ENCODE results near the gene LSM4.

LSM4 gene

GRCh38 chr19:18328340-18329034 lies 5.6 kb upstream of the LSM4 start:
- TF ChIP-seq CREB1 (IDR thresholded peaks at IDR 0.05; ENCODE audit: low read depth), result no peak
- TF ChIP-seq RAD21 (IDR thresholded peaks at IDR 0.05; ENCODE audit: low read depth), result peak; percentile 84
- no peak for TF ChIP-seq YY1 (IDR thresholded peaks at IDR 0.05; ENCODE audit: low read depth)
- TF ChIP-seq, protein P1, sequence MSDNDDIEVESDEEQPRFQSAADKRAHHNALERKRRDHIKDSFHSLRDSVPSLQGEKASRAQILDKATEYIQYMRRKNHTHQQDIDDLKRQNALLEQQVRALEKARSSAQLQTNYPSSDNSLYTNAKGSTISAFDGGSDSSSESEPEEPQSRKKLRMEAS (IDR thresholded peaks at IDR 0.05), result peak; percentile 79; the same call in 1 of the 2 replicates
- no peak for TF ChIP-seq CEBPB (IDR thresholded peaks at IDR 0.05)
- TF ChIP-seq FOXM1 (IDR thresholded peaks at IDR 0.05; ENCODE audit: borderline replicate concordance, low read depth), result peak; percentile 55; the same call in 1 of the 2 replicates
- TF ChIP-seq REST (IDR thresholded peaks at IDR 0.05; ENCODE audit: low read depth), result no peak
- TF ChIP-seq TEAD4 (IDR thresholded peaks at IDR 0.05), result peak; percentile 28; the same call in 1 of the 2 replicates

DNA sequence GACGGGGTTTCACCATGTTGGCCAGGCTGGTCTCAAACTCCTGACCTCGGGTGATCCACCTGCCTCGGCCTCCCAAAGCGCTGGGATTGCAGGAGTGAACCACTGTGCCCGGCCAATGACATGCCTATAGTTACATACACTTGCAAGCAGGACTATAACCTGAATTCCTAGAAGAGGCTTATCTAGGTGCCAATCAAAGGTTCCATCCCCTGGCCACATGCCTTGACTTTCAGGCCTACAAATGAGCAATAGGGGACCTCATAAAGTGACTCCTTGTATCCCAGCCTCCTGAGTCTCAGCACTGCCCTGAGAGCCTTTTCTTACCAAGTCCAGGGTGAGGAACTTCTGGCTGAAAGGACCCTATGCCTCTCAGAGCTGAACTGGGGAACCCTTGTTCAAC lies 3.9 kb upstream of the LSM4 start:
- TF ChIP-seq ZBTB7A (IDR thresholded peaks at IDR 0.05; ENCODE audit: low read depth) (no peak), TEAD4 (IDR thresholded peaks at IDR 0.05) (no peak), EP300 (IDR thresholded peaks at IDR 0.05; ENCODE audit: borderline replicate concordance) (no peak), REST (IDR thresholded peaks at IDR 0.05; ENCODE audit: low read depth) (no peak), CREB1 (IDR thresholded peaks at IDR 0.05; ENCODE audit: low read depth) (no peak), NFIC (IDR thresholded peaks at IDR 0.05) (no peak), YY1 (IDR thresholded peaks at IDR 0.05; ENCODE audit: low read depth) (no peak), FOXM1 (IDR thresholded peaks at IDR 0.05; ENCODE audit: borderline replicate concordance, low read depth) (no peak), RAD21 (IDR thresholded peaks at IDR 0.05; ENCODE audit: low read depth) (no peak), TCF12 (IDR thresholded peaks at IDR 0.05; ENCODE audit: low read depth) (no peak), CEBPB (IDR thresholded peaks at IDR 0.05) (no peak), EGR1 (IDR thresholded peaks at IDR 0.05) (no peak), TAF1 (IDR thresholded peaks at IDR 0.05; ENCODE audit: low read depth) (no peak)
- TF ChIP-seq, protein P2, sequence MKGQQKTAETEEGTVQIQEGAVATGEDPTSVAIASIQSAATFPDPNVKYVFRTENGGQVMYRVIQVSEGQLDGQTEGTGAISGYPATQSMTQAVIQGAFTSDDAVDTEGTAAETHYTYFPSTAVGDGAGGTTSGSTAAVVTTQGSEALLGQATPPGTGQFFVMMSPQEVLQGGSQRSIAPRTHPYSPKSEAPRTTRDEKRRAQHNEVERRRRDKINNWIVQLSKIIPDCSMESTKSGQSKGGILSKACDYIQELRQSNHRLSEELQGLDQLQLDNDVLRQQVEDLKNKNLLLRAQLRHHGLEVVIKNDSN (IDR thresholded peaks at IDR 0.05), result no peak
- TF ChIP-seq, protein P1 (IDR thresholded peaks at IDR 0.05), result no peak

GRCh38 chr19:18322318-18322758 lies 538 bp downstream of the LSM4 start:
- TF ChIP-seq, protein P2 (IDR thresholded peaks at IDR 0.05), result no peak
- TF ChIP-seq FOXM1 (IDR thresholded peaks at IDR 0.05; ENCODE audit: borderline replicate concordance, low read depth) (no peak), RAD21 (IDR thresholded peaks at IDR 0.05; ENCODE audit: low read depth) (peak; percentile 32; the same call in 1 of the 2 replicates)
- TF ChIP-seq, protein P1 (IDR thresholded peaks at IDR 0.05), result no peak

GRCh38 chr19:18321734-18322102 lies 1.2 kb downstream of the LSM4 start:
- TF ChIP-seq TCF12 (IDR thresholded peaks at IDR 0.05; ENCODE audit: low read depth) (no peak), CREB1 (IDR thresholded peaks at IDR 0.05; ENCODE audit: low read depth) (no peak), TEAD4 (IDR thresholded peaks at IDR 0.05) (no peak), TAF1 (IDR thresholded peaks at IDR 0.05; ENCODE audit: low read depth) (no peak), EGR1 (IDR thresholded peaks at IDR 0.05) (no peak), ZBTB7A (IDR thresholded peaks at IDR 0.05; ENCODE audit: low read depth) (no peak), NFIC (IDR thresholded peaks at IDR 0.05) (no peak), FOXM1 (IDR thresholded peaks at IDR 0.05; ENCODE audit: borderline replicate concordance, low read depth) (no peak), YY1 (IDR thresholded peaks at IDR 0.05; ENCODE audit: low read depth) (no peak), EP300 (IDR thresholded peaks at IDR 0.05; ENCODE audit: borderline replicate concordance) (no peak), REST (IDR thresholded peaks at IDR 0.05; ENCODE audit: low read depth) (no peak), RAD21 (IDR thresholded peaks at IDR 0.05; ENCODE audit: low read depth) (no peak), CEBPB (IDR thresholded peaks at IDR 0.05) (no peak)
- TF ChIP-seq, protein P1 (IDR thresholded peaks at IDR 0.05), result no peak
- TF ChIP-seq, protein P2 (IDR thresholded peaks at IDR 0.05), result no peak
